VCaP (cell line): ENCODE data around the gene SYNCRIP.

Experiments used
- H3K27ac ChIP-seq: fragments of 450-650 bp; 2 replicates; pipeline ENCODE4 v1.5.1; 2017
- TF ChIP-seq, protein P1 (sequence below): fragments of 450-650 bp; conservative IDR thresholded peaks from 2 replicates; pipeline ENCODE4 v1.5.1; 2017; ENCODE audit warnings: mild to moderate bottlenecking, moderate library complexity

The SYNCRIP gene

DNA sequence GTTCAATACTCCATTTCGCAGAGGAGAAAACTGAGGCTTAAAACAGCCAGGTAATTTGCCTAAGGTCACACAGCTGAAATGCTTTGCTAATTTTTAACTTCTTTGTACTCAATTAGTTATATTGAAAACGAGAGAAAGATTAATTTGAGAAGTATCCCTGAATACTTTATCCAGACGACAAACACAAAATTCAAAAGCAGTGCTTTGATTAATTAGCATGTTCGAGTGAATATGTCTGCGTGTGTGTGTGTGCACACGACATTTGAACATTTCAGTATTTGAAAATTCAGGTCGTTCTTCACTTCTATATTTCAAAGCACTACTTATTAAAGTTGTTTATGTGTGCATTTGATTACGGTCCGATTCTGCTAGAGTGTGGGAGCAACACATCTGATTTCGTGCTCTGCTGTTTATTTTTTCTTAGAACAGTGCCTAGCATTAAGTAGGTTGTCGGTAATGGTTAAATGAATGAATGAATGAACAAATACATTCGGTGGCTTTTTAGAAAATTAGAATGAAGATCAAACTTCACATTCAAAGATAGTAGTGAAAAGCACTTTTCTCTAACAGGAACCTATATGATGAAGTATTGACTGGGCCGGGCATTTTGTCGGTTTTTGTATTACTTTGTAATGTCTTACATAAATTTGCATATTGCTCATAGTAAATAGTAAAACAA is 36.9 kb upstream of the SYNCRIP start:
- peak overlapping the region; percentile 81 for H3K27ac ChIP-seq
- TF ChIP-seq, protein P1, sequence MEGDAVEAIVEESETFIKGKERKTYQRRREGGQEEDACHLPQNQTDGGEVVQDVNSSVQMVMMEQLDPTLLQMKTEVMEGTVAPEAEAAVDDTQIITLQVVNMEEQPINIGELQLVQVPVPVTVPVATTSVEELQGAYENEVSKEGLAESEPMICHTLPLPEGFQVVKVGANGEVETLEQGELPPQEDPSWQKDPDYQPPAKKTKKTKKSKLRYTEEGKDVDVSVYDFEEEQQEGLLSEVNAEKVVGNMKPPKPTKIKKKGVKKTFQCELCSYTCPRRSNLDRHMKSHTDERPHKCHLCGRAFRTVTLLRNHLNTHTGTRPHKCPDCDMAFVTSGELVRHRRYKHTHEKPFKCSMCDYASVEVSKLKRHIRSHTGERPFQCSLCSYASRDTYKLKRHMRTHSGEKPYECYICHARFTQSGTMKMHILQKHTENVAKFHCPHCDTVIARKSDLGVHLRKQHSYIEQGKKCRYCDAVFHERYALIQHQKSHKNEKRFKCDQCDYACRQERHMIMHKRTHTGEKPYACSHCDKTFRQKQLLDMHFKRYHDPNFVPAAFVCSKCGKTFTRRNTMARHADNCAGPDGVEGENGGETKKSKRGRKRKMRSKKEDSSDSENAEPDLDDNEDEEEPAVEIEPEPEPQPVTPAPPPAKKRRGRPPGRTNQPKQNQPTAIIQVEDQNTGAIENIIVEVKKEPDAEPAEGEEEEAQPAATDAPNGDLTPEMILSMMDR = no peak

DNA sequence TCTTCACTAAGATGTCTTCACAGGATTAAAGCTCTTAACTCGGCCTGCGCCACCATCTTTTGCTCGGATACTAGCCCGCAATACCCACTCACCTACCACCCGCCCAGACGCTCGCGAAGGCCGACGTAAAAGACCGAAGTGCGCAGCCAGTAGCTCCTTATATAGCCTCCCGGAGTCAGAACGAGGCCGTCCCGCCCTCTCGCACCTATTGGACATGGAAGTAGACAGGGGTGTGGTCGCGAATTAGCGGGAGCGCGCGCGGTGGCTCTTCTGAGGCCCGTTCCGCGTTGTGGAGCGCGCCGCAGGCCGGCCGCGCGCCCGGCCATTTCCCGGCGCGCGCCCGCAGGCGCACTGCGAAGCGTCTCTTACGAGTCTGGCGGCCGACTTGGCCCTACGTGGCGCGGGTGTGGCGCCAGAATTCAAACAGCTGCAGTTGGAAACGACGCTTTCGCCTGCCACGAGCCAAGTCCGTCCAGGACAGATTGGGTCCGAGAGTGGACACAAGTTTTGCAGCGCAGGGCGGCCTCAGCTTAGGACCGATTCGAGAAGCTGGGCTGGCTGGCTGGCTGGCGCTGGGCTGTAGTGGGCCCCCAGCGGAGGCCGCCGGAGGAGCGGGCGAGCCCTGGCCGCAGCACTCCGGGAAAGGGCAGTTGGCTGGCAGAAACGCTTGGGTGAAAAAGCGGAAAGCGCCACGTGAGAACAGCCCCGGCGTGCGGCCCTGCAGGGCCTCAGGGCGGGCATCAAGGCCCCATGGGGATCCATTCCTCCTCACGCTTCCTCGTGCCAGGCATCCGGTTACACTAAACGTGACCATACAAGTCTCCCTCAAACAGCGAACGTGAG is 36.1 kb upstream of the SYNCRIP start:
- peak overlapping the region; percentile 81 for H3K27ac ChIP-seq
- TF ChIP-seq, protein P1 = 0 out of 2 replicates have a peak, but pooled peaks have one; percentile 15

DNA sequence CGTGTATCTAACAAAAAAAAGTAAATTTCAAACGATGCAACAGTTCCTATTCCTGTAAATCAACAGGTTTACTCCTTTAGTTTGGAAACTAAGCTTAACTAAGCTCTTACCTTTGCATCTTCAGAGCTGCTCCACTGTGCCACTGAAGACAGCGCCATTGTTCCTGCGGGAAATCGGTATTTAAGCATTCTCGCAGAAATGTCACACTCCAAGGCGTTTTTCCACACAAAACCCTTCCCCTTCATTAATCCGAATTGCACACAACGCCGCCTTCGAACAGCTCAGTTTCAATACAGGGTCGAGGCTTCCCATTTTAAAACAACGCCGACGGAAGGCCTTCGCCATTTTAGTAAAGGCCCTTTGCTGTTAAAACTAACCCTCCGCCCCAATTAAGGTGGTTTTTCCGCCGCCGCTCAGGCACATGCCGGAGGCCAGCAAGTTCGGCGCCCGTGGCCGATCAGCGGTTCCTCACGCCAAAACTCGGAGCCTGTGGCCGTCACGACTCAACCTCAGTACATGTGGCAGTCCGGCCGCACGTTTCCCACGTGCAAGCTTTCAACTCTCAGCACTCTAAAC is 35.4 kb upstream of the SYNCRIP start:
- H3K27ac ChIP-seq = peak overlapping the region; percentile 81
- TF ChIP-seq, protein P1 = no peak

DNA sequence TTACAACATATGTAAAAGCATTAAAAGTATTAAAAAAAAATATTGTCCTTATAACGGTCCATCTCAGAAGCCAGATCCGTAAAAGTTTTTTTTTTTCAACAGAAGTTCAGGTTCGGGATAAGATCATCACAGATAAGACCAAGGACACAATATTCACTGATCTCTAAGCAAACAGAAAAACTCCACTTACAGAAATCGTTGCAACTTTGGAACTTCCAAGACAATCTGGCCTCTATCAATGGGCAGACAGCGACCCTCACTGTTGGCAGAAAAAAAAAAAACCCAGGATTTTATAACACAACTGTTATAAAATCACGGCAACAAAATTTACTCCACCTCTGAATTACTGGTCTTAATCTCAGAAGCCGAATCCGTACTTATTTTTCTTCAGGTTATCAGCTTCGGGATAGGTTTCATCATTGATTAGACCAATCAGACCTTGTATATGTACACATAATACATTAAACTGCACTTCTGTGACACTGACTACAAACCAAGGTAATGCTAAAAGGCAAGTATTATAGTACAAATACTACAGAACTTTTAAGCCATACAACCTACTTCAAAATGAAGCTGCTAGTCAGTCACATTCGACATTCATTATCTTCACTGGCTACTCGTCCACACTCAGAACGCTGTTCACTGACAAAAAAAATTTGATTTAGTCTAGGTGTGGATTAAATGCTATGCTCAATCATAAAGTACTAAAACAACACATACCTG is 34.7 kb upstream of the SYNCRIP start:
- TF ChIP-seq, protein P1 = peak; percentile 35
- H3K27ac ChIP-seq = peak overlapping the region; percentile 81; the same call in 1 of the 2 replicates

DNA sequence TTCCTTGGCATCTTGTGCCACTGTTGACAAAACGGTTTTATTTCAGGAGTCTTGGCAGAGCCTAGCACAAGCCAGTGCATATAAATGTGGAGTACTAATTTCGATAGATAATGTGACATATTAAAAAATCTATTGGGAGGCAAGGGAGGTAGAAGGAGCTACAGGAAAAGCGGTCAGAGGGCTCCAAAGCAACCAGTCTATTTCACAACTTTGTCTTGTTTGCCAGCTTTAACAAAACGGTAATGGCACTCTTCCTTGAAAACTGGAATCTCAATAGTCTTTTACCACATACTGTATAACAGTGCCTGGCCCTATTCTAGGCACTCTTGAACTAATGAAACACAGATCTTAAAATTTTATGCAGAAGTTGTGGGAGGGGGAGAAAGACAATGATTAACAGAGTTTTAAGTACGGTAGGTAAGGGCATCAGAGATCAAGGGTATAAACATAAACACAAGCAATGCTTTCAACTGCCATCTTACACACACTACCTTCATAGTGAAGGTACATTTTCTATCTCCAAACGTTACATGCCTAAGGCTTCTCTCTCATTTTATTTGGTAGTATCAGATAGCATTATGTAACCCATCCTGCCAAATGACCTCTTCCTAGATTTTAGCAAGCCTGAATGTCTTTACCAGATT is 33.5 kb upstream of the SYNCRIP start:
- peak overlapping the region; percentile 81; the same call in 1 of the 2 replicates for H3K27ac ChIP-seq
- TF ChIP-seq, protein P1 = no peak

DNA sequence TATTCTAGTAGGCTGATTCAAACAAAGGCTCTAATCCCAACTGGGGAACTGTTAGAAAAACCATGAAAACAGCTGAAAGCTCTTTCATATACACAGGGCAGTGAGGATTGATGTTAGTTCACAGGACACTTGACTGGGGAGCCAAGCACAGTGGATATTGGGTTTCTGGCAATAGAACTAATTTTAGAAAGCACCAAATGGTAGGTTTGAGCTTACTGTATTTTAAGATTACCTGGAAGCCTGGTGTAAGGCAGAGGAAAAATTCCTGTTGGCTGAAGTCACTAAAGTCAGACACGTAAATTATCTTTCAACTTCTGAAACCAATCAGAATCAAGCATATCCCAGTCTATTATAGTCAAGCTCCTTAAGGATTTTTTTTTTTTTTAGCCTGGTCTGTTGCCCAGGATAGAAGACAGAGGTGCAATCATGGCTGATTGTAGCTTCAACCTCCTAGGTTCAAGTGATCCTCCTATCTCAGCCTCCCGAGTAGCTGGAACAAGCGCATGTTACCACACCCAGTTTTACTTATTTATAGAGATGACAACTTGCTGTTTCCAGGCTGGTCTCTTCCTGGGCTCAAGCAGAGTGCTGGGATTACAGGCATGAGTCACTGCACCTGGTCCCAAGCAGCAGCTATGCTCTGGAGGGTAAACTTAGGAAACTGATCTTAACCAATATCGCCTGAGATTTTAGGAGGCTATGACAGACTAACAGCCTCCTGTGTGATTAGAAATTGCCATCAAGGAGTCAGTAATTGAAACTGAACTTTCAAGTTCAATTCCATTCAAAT is 32.5 kb upstream of the SYNCRIP start:
- H3K27ac ChIP-seq = no peak overlapping the region

More for the DNA sequence above, 32.5 kb upstream of the SYNCRIP start:
- TF ChIP-seq, protein P1 = no peak
